Neural crest cell (in vitro differentiated cells): Measurements from ENCODE around the gene MCF2L. TPM values are rescaled to one million over a fixed set of nuclear protein-coding genes. Genes with fewer than 3 reads are reported as not detected.

Experiments used
- DNase-seq: peaks from one replicate; pipeline ENCODE4 v3.0.0; 2021; ENCODE audit warnings: low read depth, mixed read lengths, low spot score
- H3K27ac Mint-ChIP-seq: one replicate; pipeline ENCODE4 v1.8.0; 2021; ENCODE audit warnings: mild to moderate bottlenecking, mixed read lengths; ENCODE audit not compliant: unreplicated experiment
- H3K27me3 Mint-ChIP-seq: 2 replicates; pipeline ENCODE4 v1.8.0; 2021; ENCODE audit warnings: low read depth, mild to moderate bottlenecking, mixed read lengths
- H3K36me3 Mint-ChIP-seq: 2 replicates; pipeline ENCODE4 v1.8.0; 2021; ENCODE audit warnings: low read depth, mild to moderate bottlenecking, mixed read lengths
- H3K4me1 Mint-ChIP-seq: 2 replicates; pipeline ENCODE4 v1.8.0; 2021; ENCODE audit warnings: mixed read lengths
- H3K4me3 Mint-ChIP-seq: one replicate; pipeline ENCODE4 v1.8.0; 2021; ENCODE audit warnings: mild to moderate bottlenecking, mixed read lengths
- H3K9me3 Mint-ChIP-seq: 2 replicates; pipeline ENCODE4 v1.8.0; 2021; ENCODE audit warnings: mixed read lengths
- CTCF ChIP-seq: fragments of 200-600 bp; sonication (generic); conservative IDR thresholded peaks from 2 replicates; pipeline ENCODE4 v1.5.0; 2021; ENCODE audit warnings: antibody characterized with exemption, mild to moderate bottlenecking
- total RNA-seq: library from RNA; stranded (reverse); gene quantifications from 2 replicates; pipeline ENCODE4 v1.2.1, GENCODE V29; 2021

Gene MCF2L
- total RNA-seq, 1 donor from 2014 or later: 59.9 TPM

- Mint-ChIP-seq H3K27me3 (no peaks in the 10 kb centered on the region), H3K4me1 (peaks cover 58% of the 10 kb centered on the region), H3K36me3 (peaks cover 17% of the 10 kb centered on the region), H3K27ac (peak overlapping the region; percentile 99), H3K9me3 (no peaks in the 10 kb centered on the region), H3K4me3 (peak overlapping the region; percentile 89)
- TF ChIP-seq CTCF: no peak
- DNase-seq: peak; percentile 86
Measured at GRCh38 chr13:113022745-113023574, 53.9 kb downstream of the MCF2L start.

GRCh38 chr13:113023694-113024430 is 54.8 kb downstream of the MCF2L start:
- H3K36me3 Mint-ChIP-seq: peaks cover 11% of the 10 kb centered on the region
- H3K27ac Mint-ChIP-seq: peak overlapping the region; percentile 99
- H3K9me3 Mint-ChIP-seq: no peaks in the 10 kb centered on the region
- peak overlapping the region; percentile 89 for H3K4me3 Mint-ChIP-seq
- TF ChIP-seq CTCF: no peak
- H3K27me3 Mint-ChIP-seq: no peaks in the 10 kb centered on the region
- peaks cover 62% of the 10 kb centered on the region for H3K4me1 Mint-ChIP-seq
- no peak for DNase-seq

GRCh38 chr13:113024466-113024865 is 55.5 kb downstream of the MCF2L start:
- Mint-ChIP-seq H3K4me3 (no peak overlapping the region), H3K27me3 (no peaks in the 10 kb centered on the region)

GRCh38 chr13:113026391-113026910 is 57.4 kb downstream of the MCF2L start:
- no peaks in the 10 kb centered on the region for H3K9me3 Mint-ChIP-seq
- H3K36me3 Mint-ChIP-seq: peaks cover 9% of the 10 kb centered on the region
- DNase-seq: no peak
- H3K27ac Mint-ChIP-seq: peak overlapping the region; percentile 35
- H3K4me1 Mint-ChIP-seq: peaks cover 60% of the 10 kb centered on the region
- no peak overlapping the region for H3K4me3 Mint-ChIP-seq
- peaks cover 2% of the 10 kb centered on the region for H3K27me3 Mint-ChIP-seq
- no peak for TF ChIP-seq CTCF

More at GRCh38 chr13:113024466-113024865, 55.5 kb downstream of the MCF2L start:
- H3K9me3 Mint-ChIP-seq: no peaks in the 10 kb centered on the region
- no peak for TF ChIP-seq CTCF
- peak overlapping the region; percentile 10 for H3K27ac Mint-ChIP-seq
- H3K4me1 Mint-ChIP-seq: peaks cover 67% of the 10 kb centered on the region
- peaks cover 10% of the 10 kb centered on the region for H3K36me3 Mint-ChIP-seq
- no peak for DNase-seq

- Mint-ChIP-seq H3K9me3 (no peaks in the 10 kb centered on the region), H3K4me3 (peak overlapping the region; percentile 58), H3K27ac (peak overlapping the region; percentile 80), H3K27me3 (peaks cover 2% of the 10 kb centered on the region), H3K36me3 (peaks cover 9% of the 10 kb centered on the region), H3K4me1 (peaks cover 57% of the 10 kb centered on the region)
- DNase-seq: no peak
- TF ChIP-seq CTCF: no peak
Measured at GRCh38 chr13:113027095-113027494, 58.1 kb downstream of the MCF2L start.
